HG03354 (cell line): ENCODE measurements around the gene ZFAND2B.
"Not testable (repeated sequence)": the region's sequence is repeated elsewhere in the genome, so short reads cannot be mapped to it uniquely, and the experiment has no call there.

ENCODE experiments used
- ATAC-seq: cut with Tn5 transposase; IDR thresholded peaks from one replicate; pipeline ENCODE4 v1.9.1; 2021; ENCODE audit warnings: mild to moderate bottlenecking; ENCODE audit not compliant: unreplicated experiment, poor library complexity, severe bottlenecking

Gene ZFAND2B

DNA sequence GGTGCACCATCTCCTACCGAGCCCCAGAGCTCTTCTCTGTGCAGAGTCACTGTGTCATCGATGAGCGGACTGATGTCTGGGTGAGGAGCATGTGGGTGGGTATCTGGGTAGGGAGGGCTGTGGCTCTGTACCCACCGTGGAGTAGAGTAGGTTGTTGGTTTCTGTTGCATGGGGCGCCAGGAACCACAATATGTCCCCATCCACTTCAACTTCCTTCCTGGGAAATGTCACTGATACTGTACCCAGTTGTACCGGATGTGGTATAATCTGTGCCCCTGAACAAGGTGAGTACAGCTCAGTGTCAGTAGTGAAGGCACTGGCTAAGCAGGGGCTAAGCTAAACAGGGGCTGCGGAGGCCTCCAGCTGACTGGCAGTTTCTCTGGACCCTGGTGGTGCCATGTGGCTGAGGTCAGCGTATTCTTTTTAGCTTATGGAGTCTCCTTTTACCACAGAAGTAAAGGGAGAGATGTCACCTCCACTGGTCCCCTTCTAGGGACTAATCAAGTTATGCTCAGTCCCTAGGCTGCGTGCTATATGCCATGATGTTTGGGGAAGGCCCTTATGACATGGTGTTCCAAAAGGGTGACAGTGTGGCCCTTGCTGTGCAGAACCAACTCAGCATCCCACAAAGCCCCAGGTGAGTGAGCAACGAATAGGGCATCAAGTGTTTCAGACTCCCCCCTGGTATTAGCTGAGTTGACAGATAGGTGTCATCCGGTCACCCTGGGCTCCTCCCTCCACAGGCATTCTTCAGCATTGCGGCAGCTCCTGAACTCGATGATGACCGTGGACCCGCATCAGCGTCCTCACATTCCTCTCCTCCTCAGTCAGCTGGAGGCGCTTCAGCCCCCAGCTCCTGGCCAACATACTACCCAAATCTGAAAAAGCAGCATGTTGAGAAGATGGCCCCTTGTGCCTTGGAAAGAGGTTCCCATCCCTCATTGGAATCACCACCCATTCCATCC, 41.4 kb downstream of the ZFAND2B start:
- no peak for ATAC-seq

DNA sequence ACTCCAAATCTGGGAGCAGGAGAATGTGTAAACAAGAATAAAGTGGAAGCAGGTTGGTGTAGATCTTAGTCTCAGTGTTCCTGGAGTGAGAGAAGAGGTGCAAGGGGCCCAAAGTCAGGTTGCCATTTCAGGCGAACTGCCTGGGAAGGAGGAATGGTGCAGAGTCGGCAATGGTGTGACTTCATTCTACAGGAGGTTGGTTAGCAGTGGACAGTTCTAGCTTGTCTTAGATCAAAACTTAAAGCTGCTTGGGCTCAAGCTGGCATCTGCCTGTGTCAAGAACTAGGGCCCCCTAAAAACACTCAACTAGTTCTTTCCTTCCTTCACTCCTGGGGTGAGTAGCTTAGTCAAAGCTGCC, 42.2 kb downstream of the ZFAND2B start:
- ATAC-seq: no peak

DNA sequence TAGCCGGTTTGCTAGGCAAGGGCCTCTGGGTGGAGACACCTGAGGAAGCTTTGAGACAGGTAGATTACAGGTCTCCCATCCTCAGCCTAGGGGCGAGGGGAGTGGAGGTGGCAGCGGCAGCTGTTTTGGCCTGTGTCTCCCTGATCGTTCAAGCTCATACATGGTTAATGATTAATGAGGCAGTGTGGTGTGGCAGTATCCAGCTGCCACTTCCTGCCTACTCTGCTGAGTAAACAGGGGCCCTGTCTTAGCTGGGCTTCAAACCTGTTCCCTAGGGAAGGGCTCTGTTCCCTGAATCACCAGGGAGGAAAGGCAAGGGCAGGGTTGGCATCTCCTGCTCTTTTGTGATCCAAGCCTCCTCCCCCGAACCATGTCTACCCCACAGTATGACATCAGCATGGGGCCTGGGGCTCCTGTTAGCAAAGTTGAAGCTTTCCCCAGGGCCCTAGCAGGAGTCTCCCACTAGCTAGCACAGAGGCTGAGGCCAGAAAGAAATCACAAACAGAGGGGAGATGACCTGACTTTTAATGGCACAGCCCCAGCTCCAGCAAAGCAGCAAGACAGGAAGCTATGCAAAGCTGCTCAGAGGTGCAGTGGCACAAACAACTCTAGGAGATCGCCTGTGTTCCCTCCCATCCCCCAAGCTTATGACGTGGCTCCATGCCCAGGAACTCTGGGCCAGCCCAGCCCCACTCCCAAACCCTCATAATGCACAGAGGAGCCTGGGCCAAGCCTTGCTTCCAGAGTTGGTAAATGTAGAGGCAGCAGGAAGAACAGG, 42.8 kb downstream of the ZFAND2B start:
- peak; percentile 52 for ATAC-seq

DNA sequence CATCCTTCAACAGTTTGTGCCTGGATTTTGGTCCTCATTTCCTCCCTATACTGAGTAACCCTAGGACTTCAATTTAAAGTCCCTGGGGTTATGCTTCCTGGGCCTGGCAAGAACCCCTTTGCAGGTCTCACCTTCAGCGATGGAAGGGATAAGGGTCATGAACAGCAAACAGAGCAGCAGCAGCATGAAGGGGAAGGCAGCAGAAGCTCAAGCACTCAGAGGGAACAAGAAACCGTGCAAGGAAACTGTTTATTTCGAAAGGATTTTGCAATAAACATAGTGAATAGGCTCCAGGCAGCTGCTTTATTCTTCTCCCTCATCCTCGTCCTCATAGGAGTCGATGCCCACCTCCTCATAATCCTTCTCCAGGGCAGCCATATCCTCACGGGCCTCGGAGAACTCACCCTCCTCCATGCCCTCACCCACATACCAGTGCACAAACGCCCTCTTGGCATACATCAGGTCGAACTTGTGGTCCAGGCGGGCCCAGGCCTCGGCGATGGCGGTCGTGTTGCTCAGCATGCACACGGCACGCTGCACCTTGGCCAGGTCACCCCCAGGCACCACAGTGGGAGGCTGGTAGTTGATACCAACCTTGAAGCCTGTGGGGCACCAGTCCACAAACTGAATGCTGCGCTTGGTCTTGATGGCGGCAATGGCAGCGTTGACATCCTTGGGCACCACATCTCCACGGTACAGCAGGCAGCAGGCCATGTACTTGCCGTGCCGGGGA, 43.6 kb downstream of the ZFAND2B start:
- no peak for ATAC-seq

DNA sequence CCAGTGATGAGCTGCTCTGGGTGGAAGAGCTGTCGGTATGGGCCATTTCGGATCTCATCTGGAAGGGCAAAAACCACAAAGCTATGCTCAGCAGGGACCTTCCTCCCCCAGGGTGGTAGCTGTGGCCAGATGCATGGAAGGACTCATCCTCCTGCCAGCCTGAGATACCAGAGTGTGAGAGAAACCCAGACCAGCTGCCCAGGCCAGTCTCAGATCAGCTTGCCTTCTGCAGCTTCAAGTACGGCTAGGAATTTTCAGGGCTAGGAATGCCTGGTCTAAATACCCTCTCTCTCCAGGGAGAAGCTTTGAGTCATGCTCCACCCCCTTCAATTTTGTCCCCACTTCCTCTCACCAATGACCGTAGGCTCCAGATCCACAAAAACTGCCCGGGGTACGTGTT, 45.1 kb downstream of the ZFAND2B start:
- ATAC-seq: no peak

DNA sequence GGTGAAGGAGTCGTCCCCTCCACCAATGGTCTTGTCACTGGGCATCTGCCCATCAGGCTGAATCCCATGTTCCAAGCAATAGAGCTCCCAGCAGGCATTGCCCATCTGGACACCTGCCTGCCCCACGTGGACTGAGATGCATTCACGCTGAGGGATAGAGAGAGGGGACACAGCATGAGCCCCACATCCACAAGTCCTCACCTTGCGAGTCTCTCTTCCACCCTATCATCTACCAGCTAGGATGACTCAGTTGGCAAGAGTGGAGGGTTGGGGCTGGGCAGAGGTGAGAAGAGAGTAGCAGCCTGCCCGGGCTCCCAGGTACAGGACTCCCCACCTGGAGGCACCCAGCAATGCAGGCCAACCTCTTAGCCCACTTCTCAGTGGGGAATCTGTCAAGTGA, 45.5 kb downstream of the ZFAND2B start:
- no peak for ATAC-seq

DNA sequence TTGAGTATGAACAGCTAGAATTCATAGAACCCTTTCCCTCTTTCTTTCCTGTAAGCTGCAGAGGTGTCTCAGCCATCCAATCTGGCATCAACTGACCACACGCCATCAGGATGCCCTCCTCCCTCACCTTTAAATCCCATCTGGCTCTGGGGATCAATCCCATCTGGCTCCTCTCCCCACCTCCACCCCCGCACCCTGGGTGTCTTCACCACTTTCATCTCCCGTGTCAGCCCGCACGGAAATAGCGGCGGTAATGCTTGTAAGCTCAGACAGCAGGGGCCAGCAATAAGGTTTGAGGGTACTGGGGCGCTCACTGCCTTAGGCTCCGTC, 46.0 kb downstream of the ZFAND2B start:
- ATAC-seq: no peak

DNA sequence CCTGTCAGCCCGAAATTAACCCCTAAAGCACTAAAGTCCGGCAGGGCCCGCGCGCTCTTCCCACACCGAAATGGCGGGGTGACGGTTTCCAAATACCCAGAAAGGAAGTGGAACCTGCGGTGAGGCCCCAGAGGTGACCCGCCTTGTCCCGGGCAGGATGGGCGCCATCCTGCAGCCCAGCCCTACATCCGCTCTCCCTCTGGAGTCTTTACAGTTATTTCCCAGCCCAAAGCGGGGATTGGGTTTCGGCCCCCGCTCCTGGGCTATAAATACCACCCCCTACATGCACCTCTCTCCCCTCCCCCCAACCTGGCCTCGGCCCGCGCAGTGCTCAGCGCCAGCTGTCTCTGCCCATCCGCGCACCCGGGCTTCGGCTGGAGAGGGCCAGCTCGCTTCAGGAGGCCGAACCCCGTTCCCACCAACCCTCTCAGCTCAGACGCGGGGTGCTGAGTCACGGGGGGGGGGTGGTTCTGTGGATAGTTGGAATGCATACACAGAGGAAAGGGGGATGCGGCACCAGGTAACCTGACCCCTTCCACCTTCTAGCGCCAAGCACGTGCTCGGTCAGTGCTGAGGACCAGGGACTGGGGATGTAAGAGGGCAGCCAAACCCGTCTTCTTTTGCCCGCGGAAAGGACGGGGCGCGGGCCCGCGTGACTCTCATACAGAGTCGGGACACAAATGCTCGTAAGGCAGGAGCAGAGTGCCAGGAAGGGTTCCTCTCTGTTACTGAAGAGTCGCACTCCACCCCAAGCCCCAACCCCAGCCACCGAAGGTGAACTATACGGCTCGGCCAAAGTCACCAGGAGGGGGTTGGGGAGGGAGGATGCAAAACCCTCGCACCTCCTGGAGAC, 46.5 kb downstream of the ZFAND2B start, which contains the start of gene TUBA4B:
TSS of gene TUBA4B (plus strand) at position 344 of the 853 bp plus-strand sequence. CDS start at position 509, 165 bp downstream.
- peak; percentile 13 for ATAC-seq

DNA sequence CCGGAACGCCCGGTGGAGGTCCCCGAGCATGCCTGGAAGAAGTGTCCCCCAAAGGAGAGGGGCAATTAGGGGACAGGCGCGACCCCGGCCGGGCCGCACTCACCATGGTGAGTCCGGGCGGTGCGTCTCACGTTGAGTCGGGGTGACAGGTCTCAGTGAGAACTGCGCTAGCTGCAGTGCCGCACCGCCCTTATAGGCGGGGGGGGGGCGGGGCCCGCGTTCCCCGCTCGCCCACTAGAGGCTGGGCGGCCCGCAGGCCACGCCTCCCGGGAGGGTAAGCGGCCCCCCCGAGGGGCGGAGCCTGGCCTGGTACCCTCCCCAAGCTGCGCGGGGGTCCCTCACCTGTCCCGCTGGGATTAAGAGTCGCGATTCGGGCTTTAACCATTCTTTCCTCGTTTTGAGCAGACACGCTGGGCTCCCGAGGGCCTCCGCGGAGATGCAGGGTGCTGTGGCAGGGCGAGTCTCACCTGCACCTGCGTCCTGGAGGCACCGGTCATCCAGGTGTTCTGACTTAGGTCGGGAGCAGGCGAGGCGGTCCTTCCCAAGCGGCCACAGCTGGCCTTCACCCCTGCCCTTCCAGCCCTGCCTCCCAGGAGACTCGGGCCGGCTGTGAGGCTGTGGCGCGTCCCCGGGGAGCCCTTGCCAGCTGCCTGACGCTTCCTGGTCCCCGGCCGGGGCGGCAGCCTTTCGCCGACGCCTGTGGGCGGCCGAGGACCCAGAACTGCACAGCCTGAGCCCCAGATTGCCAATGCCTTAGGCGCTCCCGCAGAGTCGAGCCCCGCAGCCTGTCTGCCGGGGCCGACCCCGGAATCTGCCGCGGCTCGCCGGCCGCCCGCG, 47.4 kb downstream of the ZFAND2B start, which contains the start of gene TUBA4A:
TSS of gene TUBA4A (minus strand) at position 166 of the 837 bp plus-strand sequence. CDS start at position 106, 60 bp downstream.
- ATAC-seq: peak; percentile 57

DNA sequence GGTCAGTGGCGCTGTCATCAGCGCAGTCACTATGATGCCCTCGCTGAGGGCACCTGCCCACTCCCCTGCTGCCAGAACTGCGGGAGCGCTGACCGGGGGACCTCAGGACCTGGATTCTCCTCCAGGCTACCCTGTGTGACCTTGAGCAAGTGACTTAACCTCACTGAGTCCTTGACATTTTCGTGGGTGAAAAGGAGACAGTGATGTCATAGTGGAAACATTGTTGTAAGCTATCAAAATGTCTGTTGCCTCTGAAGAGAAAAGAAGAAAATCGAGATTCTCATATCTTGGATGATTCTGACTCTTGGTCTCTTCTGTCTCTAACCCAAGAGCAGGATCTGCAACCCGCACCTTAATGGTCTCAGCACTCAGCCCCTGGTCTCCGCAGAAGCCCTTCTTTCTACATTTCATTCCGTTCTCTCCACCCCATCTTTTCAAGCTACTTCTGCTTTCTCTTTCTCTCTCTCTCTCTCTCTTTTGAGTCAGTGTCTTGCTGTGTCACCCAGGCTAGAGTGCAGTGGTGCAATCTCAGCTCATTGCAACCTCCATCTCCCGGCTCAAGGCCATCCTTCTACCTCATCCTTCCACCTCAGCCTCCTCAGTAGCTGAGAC, 48.1 kb downstream of the ZFAND2B start:
- peak; percentile 39 for ATAC-seq

DNA sequence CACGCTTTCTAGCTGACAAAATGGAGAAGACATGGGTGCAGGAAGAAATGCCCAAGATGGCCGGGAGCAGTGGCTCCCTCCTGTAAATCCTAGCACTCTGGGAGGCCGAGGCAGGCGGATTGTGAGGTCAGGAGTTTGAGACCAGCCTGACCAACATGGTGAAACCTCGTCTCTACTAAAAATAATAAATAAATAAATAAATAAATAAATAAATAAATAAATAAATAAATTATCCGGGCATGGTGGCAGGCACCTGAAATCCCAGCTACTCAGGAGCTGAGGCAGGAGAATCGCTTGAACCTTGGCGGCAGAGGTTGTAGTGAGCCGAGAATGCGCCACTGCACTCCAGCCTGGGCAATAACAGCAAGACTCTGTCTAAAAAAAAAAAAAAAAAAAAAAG, 52.4 kb downstream of the ZFAND2B start:
- not testable (repeated sequence) for ATAC-seq
